Cardiac muscle cell (in vitro differentiated cells and primary cell): Measurements from ENCODE around the gene HEYL. TPM values are rescaled to one million over a fixed set of nuclear protein-coding genes. Genes with fewer than 3 reads are reported as not detected.

Experiments
- DNase-seq, 2 donors: peaks; one replicate each; pipeline versions ENCODE4 v3.0.0 to v3.0.0-alpha.2; 2010 to 2017; ENCODE audit warnings: low read depth in 1 of 2, low spot score in 1 of 2
- H3K27ac ChIP-seq: fragments of 200-600 bp; sonication (generic); 2 replicates; pipeline ENCODE4 v1.5.1; 2016
- H3K27me3 ChIP-seq: fragments of 200-600 bp; sonication (generic); 2 replicates; pipeline ENCODE4 v1.6.0; 2016; ENCODE audit warnings: control low read depth
- H3K36me3 ChIP-seq: fragments of 200-600 bp; sonication (generic); 2 replicates; pipeline ENCODE4 v1.5.1; 2016; ENCODE audit warnings: control low read depth
- H3K4me1 ChIP-seq: fragments of 200-600 bp; sonication (generic); 2 replicates; pipeline ENCODE4 v1.8.1; 2017; ENCODE audit warnings: low read depth, mild to moderate bottlenecking, mixed run types
- H3K4me3 ChIP-seq: fragments of 200-600 bp; sonication (generic); 2 replicates; pipeline ENCODE4 v1.5.1; 2016; ENCODE audit warnings: mild to moderate bottlenecking
- H3K9me3 ChIP-seq: fragments of 200-600 bp; sonication (generic); 2 replicates; pipeline ENCODE4 v1.5.1; 2017; ENCODE audit warnings: low read depth, mild to moderate bottlenecking, control low read depth
- CTCF ChIP-seq: IDR thresholded peaks from 2 replicates; pipeline ENCODE4 v1.5.1; 2012; ENCODE audit warnings: low read depth, mild to moderate bottlenecking, low read length
- polyA plus RNA-seq: library from polyadenylated mRNA; unstranded; fragments of >200 nt; fragmentation: Nextera tagmentation; extraction: Ambion mirVana; gene quantifications from 2 replicates; pipeline ENCODE4 v1.2.1, GENCODE V29; 2016
- total RNA-seq: library from RNA; depleted of rRNA; stranded (reverse); fragments of >200 nt; gene quantifications from 2 replicates; pipeline ENCODE4 v1.2.3, GENCODE V29; 2016

The HEYL gene
- total and polyA plus RNA-seq, 2 experiments from 2014 or later: 0.71 to 1.0 TPM

- Histone ChIP-seq H3K4me1 (peaks cover 14% of the 10 kb centered on the region), H3K4me3 (no peak overlapping the region), H3K36me3 (no peaks in the 10 kb centered on the region), H3K9me3 (no peaks in the 10 kb centered on the region), H3K27ac (no peak overlapping the region), H3K27me3 (no peaks in the 10 kb centered on the region)
- DNase-seq: no peak
- TF ChIP-seq CTCF: no peak
Observed at GRCh38 chr1:39622427-39622826, 17.0 kb downstream of the HEYL start.

DNA sequence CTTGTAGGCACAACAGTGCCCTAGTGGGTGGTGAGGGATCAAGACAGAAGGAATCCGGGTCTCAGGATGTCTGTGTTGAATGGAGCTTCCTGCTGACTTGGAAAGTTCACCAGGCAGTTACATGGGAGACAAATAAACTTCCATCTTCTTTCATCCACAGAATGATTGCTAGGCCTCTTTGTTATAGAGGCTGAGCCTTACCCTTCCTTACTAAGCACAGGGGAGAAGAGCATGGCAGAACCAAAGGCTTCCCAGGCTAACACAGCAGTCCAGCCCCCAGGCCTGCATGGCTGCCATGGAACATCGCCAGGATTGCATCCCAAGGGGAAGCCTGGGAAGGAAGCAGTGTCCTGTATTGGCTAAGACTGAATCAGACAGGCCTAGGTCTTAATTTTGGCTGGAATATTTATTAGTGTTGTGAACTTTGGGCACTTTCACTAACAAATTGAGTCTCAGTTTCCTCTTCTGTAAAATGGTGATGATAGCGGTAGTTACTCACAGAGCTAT lies 18.7 kb downstream of the HEYL start:
- DNase-seq: peak in 1 of 2 donors; percentile 54
- Histone ChIP-seq H3K27me3 (no peaks in the 10 kb centered on the region), H3K4me3 (no peak overlapping the region), H3K36me3 (no peaks in the 10 kb centered on the region), H3K9me3 (no peaks in the 10 kb centered on the region), H3K27ac (no peak overlapping the region), H3K4me1 (peaks cover 10% of the 10 kb centered on the region)
- TF ChIP-seq CTCF: no peak

DNA sequence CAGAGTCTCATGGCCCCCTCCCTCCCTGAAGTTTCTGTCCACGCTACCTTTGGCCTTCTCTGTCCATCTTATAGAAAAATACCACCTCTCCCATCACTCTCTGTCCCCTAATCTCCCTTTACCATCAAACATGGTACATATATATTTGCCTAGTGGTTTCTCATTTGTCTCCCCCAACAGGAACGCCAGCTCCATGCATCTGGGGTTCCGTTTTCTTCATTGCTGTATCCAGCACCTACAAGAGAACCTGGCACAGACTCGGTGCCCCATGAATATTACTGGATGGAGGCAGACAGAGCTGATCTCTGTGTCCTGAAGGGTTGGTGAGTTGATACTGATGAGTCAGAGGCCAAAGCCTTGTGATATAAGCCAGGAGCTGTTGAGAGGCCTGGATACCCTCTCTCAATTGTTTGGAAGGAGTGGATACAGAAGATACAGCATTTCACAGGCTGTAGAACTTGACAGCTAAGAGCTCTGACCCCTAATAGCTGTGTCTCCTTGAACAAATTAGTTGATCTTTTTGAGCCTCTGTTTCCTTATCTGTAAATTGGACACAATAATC lies 21.9 kb downstream of the HEYL start:
- TF ChIP-seq CTCF: no peak
- no peaks in the 10 kb centered on the region for H3K36me3 ChIP-seq
- H3K4me1 ChIP-seq: no peaks in the 10 kb centered on the region

DNA sequence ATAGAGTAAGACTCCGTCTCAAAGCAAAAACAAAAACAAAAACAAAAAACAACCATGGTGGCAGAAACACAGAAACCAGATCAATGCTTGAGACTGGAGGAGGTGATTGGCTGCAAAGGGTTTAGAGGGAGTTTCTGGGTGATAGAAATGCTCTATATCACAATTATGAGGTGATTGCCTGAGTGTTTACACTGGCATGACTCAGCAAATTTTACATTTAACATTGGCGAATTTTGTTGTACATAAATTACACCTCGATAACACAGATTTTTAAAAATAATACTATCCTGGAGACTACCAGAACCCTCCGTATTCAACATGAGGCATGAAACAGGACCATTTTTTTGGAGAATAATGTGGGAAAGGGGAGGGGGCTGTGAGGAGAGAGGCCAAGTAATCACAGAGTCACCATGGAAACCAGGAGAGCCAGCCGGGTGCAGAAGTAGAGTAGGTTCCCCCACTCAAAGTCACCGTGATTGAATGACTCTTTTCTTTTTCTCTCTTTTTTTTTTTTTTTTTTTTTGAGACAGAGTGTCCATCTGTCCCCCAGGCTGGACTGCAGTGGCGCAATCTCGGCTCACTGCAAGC lies 24.3 kb downstream of the HEYL start:
- TF ChIP-seq CTCF: no peak
- no peak overlapping the region for H3K4me3 ChIP-seq
- H3K9me3 ChIP-seq: no peaks in the 10 kb centered on the region
- peaks cover 4% of the 10 kb centered on the region for H3K27me3 ChIP-seq
- H3K4me1 ChIP-seq: no peaks in the 10 kb centered on the region
- H3K36me3 ChIP-seq: no peaks in the 10 kb centered on the region
- no peak overlapping the region for H3K27ac ChIP-seq
- DNase-seq: no peak

More for the DNA sequence above, 21.9 kb downstream of the HEYL start:
- Histone ChIP-seq H3K27ac (no peak overlapping the region), H3K27me3 (no peaks in the 10 kb centered on the region), H3K9me3 (no peaks in the 10 kb centered on the region), H3K4me3 (no peak overlapping the region)
- no peak for DNase-seq

- no peak for TF ChIP-seq CTCF
Observed at GRCh38 chr1:39614488-39614887, 25.0 kb downstream of the HEYL start.

More at GRCh38 chr1:39614488-39614887, 25.0 kb downstream of the HEYL start:
- H3K4me3 ChIP-seq: no peak overlapping the region
- peaks cover 11% of the 10 kb centered on the region for H3K27me3 ChIP-seq
- no peaks in the 10 kb centered on the region for H3K9me3 ChIP-seq
- no peaks in the 10 kb centered on the region for H3K36me3 ChIP-seq
- no peak for DNase-seq
- H3K4me1 ChIP-seq: no peaks in the 10 kb centered on the region
- H3K27ac ChIP-seq: no peak overlapping the region
